Transverse colon (tissue), 4 donors: ENCODE results near the gene ZFAND6. TPM values are rescaled to one million over a fixed set of nuclear protein-coding genes. Genes with fewer than 3 reads are reported as not detected.
"Not testable (repeated sequence)": the region's sequence is repeated elsewhere in the genome, so short reads cannot be mapped to it uniquely, and the experiment has no call there.

Source experiments
- DNase-seq: peaks from one replicate; pipeline ENCODE4 v3.0.0-alpha.2; 2019
- H3K27ac ChIP-seq, 4 donors: fragments of 200-600 bp; sonication (generic); 2 replicates each; pipeline ENCODE4 v1.5.1; 2016 to 2018; ENCODE audit warnings: inconsistent platforms in 4 of 4
- H3K27me3 ChIP-seq: fragments of 200-600 bp; sonication (generic); 2 replicates; pipeline ENCODE4 v1.5.1; 2017; ENCODE audit warnings: inconsistent platforms
- H3K36me3 ChIP-seq, 4 donors: fragments of 200-600 bp; sonication (generic); 2 replicates each; pipeline ENCODE4 v1.5.1; 2017 to 2019; ENCODE audit warnings: inconsistent platforms in 4 of 4
- H3K4me1 ChIP-seq, 4 donors: fragments of 200-600 bp; sonication (generic); 2 replicates each; pipeline ENCODE4 v1.5.1; 2017 to 2020; ENCODE audit warnings: inconsistent platforms in 4 of 4
- H3K4me3 ChIP-seq, 4 donors: fragments of 200-600 bp; sonication (generic); 1 replicate in 1 of 4; 2 replicates in 3 of 4; pipeline versions ENCODE4 v1.5.1 to v1.6.1; 2017 to 2019; ENCODE audit warnings: inconsistent platforms in 4 of 4
- H3K9me3 ChIP-seq, 2 donors: fragments of 200-600 bp; sonication (generic); 2 replicates each; pipeline ENCODE4 v1.5.1; 2017 to 2019; ENCODE audit warnings: inconsistent platforms in 2 of 2
- EP300 ChIP-seq: sonication (generic); formaldehyde crosslinking; IDR thresholded peaks from one replicate; pipeline ENCODE4 v1.6.1; 2017; ENCODE audit warnings: antibody characterized with exemption, low read depth
- POLR2A ChIP-seq: fragments of 450-650 bp; IDR thresholded peaks from one replicate; pipeline ENCODE4 v1.6.1; 2016; ENCODE audit warnings: antibody characterized with exemption, mild to moderate bottlenecking, moderate library complexity
- POLR2AphosphoS5 ChIP-seq, 3 donors: sonication (generic); formaldehyde crosslinking; IDR thresholded peaks; one replicate each; pipeline ENCODE4 v1.6.1; 2016; ENCODE audit warnings: antibody characterized with exemption in 3 of 3
- WGBS, 2 donors: methylation state at CpG; one replicate each; pipeline ENCODE4 v1.1.5; 2018; ENCODE audit warnings: low coverage in 1 of 2; 5-methylcytosine and 5-hydroxymethylcytosine counted together
- in situ Hi-C, 4 donors: fragments of 200-750 bp; cut with MboI; loops; one replicate each; pipeline versions ENCODE4 v1.15.0 to v1.15.1; 2017; ENCODE audit warnings: low sequenced_read_pairs in 3 of 4, low pct_ligation_motif_present in 1 of 4, low pct_unique_long_range_greater_than_20kb in 1 of 4
- intact Hi-C: fragments of 100-400 bp; cut with DNase I; formaldehyde crosslinking; loops from one replicate; pipeline ENCODE4 v1.15.1; 2023; ENCODE audit warnings: low total_unique reads
- total RNA-seq, 4 donors: library from RNA; depleted of rRNA; stranded (reverse); fragments of >200 nt; gene quantifications; one replicate each; pipeline ENCODE4 v1.1.0, GENCODE V29; 2016
- TF ChIP-seq, protein P1 (sequence below), 5 experiments: fragments of 200-600 bp in 3 of 5; fragments of 450-650 bp in 2 of 5; sonication (generic) in 3 of 5; IDR thresholded peaks; 1 replicate in 2 of 5; 2 replicates in 3 of 5; pipeline ENCODE4 v1.5.1; 2016 to 2017; ENCODE audit warnings: antibody characterized with exemption in 5 of 5, inconsistent platforms in 3 of 5, mild to moderate bottlenecking in 2 of 5, moderate library complexity in 1 of 5

ZFAND6 gene
- total RNA-seq, 4 donors from 2014 or later: 86.7 to 195 (median 117) TPM

DNA sequence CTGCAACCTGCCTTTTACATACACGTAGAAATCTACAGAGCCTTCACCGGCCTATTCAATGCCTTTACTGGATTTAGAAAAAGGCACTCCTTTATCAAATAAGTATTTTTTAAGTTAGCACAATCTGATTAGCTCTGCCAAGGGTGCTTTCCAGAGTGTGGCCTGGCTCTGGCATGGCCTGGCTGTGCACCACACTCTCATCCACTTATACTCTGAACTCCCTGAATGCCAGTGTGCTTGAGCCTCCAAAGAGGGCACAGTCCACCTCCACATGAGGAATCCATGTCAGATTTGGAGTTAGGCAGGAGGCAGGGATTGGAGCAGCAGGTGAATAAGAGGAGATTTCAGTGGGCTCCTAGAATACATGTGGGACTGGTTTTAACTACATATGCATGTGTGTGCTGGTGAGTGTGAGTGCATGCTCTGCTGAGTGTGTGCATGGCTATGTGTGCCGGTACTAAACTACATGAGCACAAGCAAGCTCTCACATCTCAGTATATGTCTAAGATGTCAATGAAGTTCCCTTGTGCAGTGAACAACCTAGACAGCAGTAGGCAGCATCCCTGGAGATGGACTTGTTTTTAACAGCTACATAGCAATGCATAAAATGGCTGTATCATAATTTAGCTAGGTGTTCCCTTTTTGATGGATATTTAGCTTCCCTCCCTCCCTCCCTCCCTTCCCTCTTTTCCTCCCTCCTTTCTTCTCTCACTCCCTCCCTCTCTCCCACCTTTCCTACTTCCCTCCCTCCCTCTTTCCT lies 17.8 kb upstream of the ZFAND6 start:
- H3K4me3 ChIP-seq: no peak overlapping the region
- 85 to 87% methylated on average over 3 of the region's 3 CpGs for WGBS, 2 donors
- no peaks in the 10 kb centered on the region for H3K4me1 ChIP-seq
- DNase-seq: no peak
- intact Hi-C loops (no loop called here), in situ Hi-C loops (no loop called here)
- no peak for TF ChIP-seq POLR2A
- TF ChIP-seq, protein P1, sequence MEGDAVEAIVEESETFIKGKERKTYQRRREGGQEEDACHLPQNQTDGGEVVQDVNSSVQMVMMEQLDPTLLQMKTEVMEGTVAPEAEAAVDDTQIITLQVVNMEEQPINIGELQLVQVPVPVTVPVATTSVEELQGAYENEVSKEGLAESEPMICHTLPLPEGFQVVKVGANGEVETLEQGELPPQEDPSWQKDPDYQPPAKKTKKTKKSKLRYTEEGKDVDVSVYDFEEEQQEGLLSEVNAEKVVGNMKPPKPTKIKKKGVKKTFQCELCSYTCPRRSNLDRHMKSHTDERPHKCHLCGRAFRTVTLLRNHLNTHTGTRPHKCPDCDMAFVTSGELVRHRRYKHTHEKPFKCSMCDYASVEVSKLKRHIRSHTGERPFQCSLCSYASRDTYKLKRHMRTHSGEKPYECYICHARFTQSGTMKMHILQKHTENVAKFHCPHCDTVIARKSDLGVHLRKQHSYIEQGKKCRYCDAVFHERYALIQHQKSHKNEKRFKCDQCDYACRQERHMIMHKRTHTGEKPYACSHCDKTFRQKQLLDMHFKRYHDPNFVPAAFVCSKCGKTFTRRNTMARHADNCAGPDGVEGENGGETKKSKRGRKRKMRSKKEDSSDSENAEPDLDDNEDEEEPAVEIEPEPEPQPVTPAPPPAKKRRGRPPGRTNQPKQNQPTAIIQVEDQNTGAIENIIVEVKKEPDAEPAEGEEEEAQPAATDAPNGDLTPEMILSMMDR (IDR thresholded peaks at IDR 0.05): no peak
- no peak for TF ChIP-seq POLR2AphosphoS5 (IDR thresholded peaks at IDR 0.05)
- no peak for TF ChIP-seq EP300
- H3K27ac ChIP-seq: no peak overlapping the region
- H3K36me3 ChIP-seq: no peaks in the 10 kb centered on the region
- no peaks in the 10 kb centered on the region for H3K27me3 ChIP-seq
- no peaks in the 10 kb centered on the region for H3K9me3 ChIP-seq

DNA sequence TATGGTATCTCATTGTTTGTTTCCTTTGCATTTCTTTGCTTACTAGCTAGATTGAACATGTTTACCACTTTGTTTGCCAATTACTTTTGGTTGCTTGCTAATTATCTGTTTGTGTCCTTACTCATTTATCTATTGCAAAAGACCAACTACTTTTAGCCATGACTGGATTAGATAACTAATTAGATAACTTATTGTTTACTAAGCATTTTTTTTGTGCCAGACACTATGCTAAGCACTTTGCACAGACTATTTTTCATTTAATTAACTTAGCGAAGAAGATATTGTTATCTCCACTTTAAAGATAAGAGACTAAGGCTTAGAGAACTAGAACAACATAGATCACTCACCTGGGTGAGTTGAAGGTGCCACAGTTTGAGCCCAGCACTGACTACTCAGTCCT lies 16.9 kb upstream of the ZFAND6 start:
- H3K27ac ChIP-seq: no peak overlapping the region
- TF ChIP-seq, protein P1 (IDR thresholded peaks at IDR 0.05): no peak
- TF ChIP-seq EP300: no peak
- TF ChIP-seq POLR2A: no peak
- no peak for TF ChIP-seq POLR2AphosphoS5 (IDR thresholded peaks at IDR 0.05)
- in situ Hi-C loops (no loop called here), intact Hi-C loops (no loop called here)
- DNase-seq: no peak
- H3K27me3 ChIP-seq: no peaks in the 10 kb centered on the region
- H3K9me3 ChIP-seq: no peaks in the 10 kb centered on the region
- H3K4me3 ChIP-seq: no peak overlapping the region
- H3K4me1 ChIP-seq: no peaks in the 10 kb centered on the region
- H3K36me3 ChIP-seq: no peaks in the 10 kb centered on the region
- 84 to 100% methylated on average over 1 of the region's 1 CpG for WGBS, 2 donors

DNA sequence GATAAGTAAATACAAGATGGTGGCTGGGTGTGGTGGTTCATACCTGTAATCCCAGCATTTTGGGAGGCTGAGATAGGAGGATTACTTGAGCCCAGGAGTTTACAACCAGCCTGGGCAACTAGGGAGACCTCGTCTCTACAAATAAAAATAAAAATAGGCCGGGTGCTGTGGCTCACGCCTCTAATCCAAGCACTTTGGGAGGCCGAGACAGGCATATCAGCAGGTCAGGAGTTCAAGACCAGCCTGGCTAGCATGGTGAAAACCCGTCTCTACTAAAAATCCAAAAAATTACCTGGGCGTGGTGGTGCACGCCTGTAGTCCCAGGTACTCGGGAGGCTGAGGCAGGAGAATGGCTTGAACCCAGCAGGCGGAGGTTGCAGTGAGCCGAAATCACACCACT lies 14.3 kb upstream of the ZFAND6 start:
- H3K9me3 ChIP-seq, H3K27me3 ChIP-seq, DNase-seq, H3K36me3 ChIP-seq, H3K4me3 ChIP-seq, in situ Hi-C loops, H3K27ac ChIP-seq, intact Hi-C loops, H3K4me1 ChIP-seq: not testable (repeated sequence)
- WGBS, 2 donors: 93% methylated on average over 10 of the region's 10 CpGs; no CpG with 5 or more reads in 1 of the 2 donors

DNA sequence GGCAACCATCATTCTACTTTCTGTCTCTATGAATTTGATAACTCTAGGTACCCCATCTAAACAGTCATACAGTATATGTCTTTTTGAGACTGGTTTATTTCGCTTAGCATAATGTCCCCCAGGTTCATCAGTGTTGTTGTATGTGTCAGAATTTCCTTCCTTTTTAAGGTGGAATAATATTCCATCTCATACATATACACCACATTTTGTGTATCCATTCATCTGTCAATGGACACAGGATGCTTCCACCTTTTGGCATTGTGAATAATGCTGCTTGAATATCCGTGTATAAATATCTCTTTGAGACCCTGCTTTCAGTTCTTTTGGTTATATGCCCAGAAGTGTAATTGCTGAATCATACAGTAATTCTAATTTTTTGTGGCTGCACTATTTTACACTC lies 10.4 kb upstream of the ZFAND6 start:
- intact Hi-C loops: no loop called here

More for the DNA sequence above, 10.4 kb upstream of the ZFAND6 start:
- DNase-seq: no peak
- WGBS, 2 donors: 50 to 65% methylated on average over 2 of the region's 2 CpGs
- H3K4me1 ChIP-seq: no peaks in the 10 kb centered on the region
- H3K4me3 ChIP-seq: no peak overlapping the region
- H3K36me3 ChIP-seq: no peaks in the 10 kb centered on the region
- in situ Hi-C loops: no loop called here
- H3K9me3 ChIP-seq: no peaks in the 10 kb centered on the region
- H3K27me3 ChIP-seq: no peaks in the 10 kb centered on the region
- TF ChIP-seq POLR2AphosphoS5 (IDR thresholded peaks at IDR 0.05): no peak
- TF ChIP-seq, protein P1 (IDR thresholded peaks at IDR 0.05): no peak
- no peak for TF ChIP-seq EP300
- no peak for TF ChIP-seq POLR2A
- no peak overlapping the region for H3K27ac ChIP-seq
